Mucosa of gallbladder (tissue), 1 donor: ENCODE measurements around the gene TRIM26. TPM values are rescaled to one million over a fixed set of nuclear protein-coding genes. Genes with fewer than 3 reads are reported as not detected.
A peak's percentile ranks its signal among the peaks of the same experiment; 100 is the strongest.

Experiments used
- DNase-seq: peaks from one replicate; pipeline ENCODE4 v3.0.0-alpha.2; 2020; ENCODE audit warnings: low spot score
- total RNA-seq: library from RNA; stranded (reverse); gene quantifications from one replicate; pipeline ENCODE4 v1.2.1, GENCODE V29; 2021
- donor health status: DM: no; HTN: no; CAD: no.

The TRIM26 gene
- total RNA-seq, 1 donor from 2014 or later: 72.4 TPM

DNA sequence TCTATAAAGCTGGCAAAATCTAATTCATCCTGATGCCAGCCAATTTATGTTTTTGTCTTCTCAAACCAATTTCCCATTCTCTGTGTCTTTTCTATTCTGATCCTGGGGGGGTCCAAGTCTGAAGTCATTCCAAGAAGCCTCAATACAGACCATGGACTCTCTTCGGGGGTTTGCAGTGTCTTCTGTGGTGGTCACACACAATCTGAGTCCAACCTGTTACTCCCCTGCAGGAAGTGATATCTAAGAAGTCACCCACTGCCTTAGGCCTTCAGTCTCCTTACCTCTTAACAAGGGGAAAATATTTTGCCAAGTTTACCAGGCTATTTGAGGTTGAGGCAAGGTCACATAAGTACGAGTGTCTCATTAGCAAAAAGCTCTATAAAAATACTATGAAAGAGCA, 1.9 kb downstream of the TRIM26 start:
- DNase-seq: no peak

DNA sequence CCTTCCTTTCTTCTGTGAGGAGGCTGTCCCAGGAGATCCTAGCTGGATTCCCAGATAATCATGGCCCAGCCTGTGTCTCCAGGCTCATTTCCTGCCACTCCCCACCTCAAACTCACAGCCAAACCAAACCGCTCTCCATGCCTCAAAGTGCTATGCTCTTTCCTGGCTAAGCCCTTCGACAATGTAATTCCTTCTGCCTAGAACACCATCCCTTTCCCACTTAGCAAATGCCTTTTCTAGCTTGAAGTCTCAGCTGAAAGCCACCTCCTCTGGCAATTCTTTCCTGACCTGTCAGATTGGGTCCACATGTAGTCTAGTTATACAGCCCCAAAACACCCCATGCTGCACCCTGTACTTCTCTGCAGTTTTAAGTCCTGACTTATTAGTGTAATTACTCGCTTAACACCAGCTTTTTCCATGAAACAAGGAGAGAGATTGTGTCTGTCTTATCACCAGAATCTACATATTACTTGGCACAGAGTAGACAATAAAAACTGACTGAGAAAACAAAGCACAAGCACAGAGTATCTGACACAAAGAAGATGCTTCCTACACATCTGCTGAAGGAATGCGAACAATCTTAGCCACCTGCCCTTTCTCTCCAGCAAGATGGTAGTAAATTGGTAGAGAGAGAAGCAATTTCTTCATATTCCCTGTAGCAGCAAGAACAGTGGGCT, 5.4 kb downstream of the TRIM26 start:
- no peak for DNase-seq

DNA sequence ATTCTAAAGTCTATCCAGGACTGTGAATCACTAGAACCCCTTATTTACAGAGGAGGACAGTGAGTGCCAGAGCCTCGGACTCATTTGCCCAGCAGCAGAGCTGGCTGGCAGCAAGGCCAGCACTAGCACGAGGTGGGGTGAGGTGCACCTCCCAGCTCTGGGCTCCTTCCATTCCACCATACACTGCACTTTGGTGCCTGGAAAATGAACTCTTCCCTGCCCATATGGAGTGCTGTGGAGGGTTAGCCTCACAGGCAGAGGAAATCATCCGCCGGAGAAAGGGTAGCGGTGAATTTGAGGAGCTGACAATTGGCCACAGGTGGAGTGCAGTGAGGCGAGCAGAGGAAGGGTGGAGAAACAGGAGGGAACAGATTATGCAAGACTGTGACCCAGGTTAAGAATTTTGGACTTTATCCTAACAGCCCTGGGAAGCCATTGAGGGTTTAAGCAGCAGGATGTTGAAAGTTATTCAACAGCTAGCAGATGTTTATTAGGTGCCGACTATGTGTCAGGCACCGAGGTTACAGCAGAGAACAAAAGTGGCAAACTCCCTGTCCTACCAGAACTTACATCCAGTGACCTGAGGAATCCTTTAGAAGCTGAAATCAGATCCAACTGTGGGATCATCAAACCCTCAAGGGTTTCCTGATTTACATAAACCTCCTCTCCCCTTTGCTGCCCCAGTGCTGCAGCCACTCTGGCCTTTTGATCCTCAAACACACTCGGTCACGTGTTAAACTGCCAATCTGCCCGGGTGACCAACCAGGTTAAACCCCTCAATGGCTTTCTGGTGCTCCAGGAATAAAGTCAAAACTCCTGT, 6.2 kb downstream of the TRIM26 start:
- DNase-seq: peak; percentile 61

DNA sequence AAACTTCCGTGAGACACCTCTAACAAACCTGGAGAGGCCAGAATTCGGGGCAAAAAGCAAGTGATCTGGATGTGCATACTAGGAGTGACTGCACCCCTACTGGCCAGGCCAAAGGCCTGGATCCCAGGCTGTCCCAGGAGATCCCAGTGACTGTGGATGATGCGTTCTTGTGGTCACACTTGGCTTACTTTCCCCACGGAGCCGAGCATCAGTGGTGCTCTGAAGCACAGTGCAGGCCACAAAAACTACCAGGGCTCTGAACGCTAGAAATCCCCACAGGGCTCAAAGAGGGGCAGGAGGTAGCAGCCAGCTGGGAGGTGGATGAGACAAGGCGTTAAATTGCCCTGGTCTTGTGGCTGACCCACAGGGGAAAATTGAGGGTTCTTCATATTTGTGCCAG, 7.1 kb downstream of the TRIM26 start:
- DNase-seq: no peak

GRCh38 chr6:30204116-30204515, 9.1 kb downstream of the TRIM26 start:
- no peak for DNase-seq

DNA sequence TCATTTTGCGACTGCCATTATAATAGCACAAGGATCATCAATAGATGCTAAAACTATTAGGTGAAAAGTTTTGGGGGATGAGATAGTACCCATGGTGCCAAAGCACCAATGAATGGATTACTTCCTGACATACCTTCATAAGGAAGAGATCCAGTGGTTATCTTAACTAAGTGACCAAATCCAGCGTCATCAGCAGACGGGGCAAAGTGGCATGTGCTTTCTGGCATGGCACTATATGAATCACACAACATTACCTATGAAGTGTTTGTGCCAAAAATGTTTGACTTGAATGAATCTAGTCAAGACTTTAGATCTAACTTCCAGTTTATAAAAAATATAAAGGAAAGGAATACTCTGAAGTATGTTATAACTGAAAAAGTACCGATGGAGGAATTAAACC, 10.8 kb downstream of the TRIM26 start:
- DNase-seq: no peak

GRCh38 chr6:30200551-30201281, 12.5 kb downstream of the TRIM26 start:
- DNase-seq: peak; percentile 84

DNA sequence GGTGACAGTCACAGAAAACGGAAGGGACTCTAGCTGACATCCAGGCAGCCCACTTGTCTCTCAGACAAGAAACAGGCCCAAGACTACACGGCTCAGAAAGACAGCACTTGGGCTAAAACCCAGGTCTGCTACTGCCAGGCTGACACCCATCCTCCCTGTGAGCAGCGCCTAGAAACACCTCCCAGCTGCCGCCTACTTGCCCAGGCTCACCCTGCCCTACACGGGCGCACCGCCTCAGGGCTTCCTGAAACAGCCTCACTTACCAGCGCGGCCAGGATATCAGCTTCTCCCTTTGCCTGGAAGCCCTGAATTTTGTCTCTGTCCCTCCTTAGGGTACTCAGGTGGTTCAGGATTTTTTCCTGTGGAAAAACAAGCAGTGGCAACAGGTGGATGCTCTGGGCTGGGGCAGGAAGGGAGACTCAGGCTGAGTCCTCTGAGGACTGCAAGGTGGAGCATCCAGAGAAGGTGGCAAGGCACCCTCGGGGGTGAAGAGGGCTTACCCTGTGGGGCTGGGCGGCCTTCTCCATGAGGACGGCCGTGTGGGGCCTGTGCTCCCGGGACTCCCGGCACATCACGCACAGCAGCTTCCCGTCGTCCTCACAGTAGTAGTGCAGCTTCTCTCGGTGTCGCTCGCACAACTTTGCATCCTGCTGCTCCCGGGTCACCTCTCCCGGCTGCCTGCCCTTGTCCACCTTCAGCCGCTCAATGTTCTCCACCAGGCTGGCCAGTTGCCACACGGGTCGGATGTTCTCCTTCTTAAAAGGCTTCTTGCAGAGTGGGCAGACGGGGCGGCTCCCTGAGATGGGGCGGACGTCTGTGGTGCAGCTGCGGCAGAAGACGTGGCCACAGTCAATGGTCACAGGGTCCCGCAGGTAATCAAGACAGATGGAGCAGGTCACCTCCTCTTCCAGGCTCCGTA, 14.8 kb downstream of the TRIM26 start:
- DNase-seq: no peak

- DNase-seq: no peak
Observed at GRCh38 chr6:30196376-30196775, 16.8 kb downstream of the TRIM26 start.

DNA sequence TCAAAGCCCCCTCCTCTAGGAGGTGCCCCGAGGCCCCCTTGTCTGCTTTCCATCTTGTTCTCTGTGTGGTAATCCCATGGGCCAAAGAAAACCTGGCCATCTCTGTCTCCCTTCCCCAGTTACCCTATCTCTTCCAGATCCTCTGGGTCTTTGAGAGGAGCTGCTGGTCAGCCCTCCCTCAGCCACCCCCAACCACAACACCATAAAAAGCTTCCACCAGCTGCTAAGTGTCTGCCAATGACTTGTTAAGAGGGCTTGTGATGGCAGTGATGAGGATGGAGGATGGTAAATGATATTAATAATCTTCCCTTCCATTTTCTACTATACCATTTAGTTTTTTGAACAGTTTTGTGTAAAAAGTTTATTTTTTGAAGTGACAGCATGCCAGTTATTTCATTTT, 17.3 kb downstream of the TRIM26 start:
- DNase-seq: no peak

- DNase-seq: peak; percentile 7
Observed at GRCh38 chr6:30194797-30195690, 18.2 kb downstream of the TRIM26 start.

DNA sequence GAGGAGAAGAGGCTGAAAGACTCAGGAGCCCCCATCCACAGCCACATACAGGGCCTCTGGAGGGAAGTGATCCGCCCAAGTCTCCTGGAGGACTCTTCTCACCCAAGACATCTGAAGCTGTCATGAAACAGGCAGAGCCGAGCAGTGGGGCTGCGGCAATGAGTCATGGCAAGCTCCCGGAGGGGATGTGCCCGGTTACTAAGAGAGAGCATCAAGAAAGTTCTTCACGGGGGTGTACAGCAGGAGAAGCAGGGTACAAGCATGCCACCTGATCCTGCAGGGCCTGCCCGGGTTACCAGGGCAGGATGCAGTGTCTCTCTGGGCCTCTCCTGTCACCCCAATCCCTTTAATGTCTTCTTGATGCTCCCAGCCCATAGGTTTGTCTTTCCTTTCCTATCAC, 21.1 kb downstream of the TRIM26 start:
- no peak for DNase-seq

- no peak for DNase-seq
Observed at GRCh38 chr6:30188541-30188940, 24.7 kb downstream of the TRIM26 start.

GRCh38 chr6:30185846-30186484, 27.2 kb downstream of the TRIM26 start:
- no peak for DNase-seq

- DNase-seq: no peak
Observed at GRCh38 chr6:30184417-30185031, 28.7 kb downstream of the TRIM26 start.

- no peak for DNase-seq
Observed at GRCh38 chr6:30180145-30180544, 33.1 kb downstream of the TRIM26 start.

- DNase-seq: no peak
Observed at GRCh38 chr6:30178837-30179236, 34.4 kb downstream of the TRIM26 start.

DNA sequence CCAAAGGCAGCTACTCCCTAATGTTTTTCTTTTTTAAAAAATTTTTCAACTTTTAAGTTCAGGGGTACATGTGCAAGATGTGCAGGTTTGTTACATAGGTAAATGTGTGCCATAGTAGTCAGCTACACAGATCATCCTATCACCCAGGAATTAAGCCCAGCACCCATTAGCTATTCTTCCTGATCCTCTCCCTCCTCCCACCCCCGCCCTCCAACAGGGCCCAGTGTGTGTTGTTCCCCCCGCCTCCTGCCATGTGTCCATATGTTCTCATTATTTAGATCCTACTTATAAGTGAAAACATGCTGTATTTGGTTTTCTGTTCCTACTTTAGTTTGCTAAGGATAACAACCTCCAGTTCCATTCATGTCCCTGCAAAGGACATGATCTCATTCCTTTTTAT, 37.4 kb downstream of the TRIM26 start:
- DNase-seq: no peak

GRCh38 chr6:30172681-30173080, 40.5 kb downstream of the TRIM26 start:
- DNase-seq: no peak
